GM12865 (cell line): ENCODE measurements around the gene KCNK2.
A peak's percentile ranks its signal among the peaks of the same experiment; 100 is the strongest.

Experiments used
- DNase-seq: peaks from one replicate; pipeline ENCODE4 v3.0.0; 2010; ENCODE audit warnings: low read depth
- H3K4me3 ChIP-seq: 2 replicates; pipeline ENCODE4 v1.5.1; 2011; ENCODE audit warnings: mild to moderate bottlenecking, low read depth, low read length, control low read depth
- CTCF ChIP-seq: IDR thresholded peaks from 2 replicates; pipeline ENCODE4 v1.5.1; 2011; ENCODE audit warnings: low read length, control low read depth, low read depth, inconsistent platforms; ENCODE audit not compliant: insufficient read depth; ENCODE audit errors: missing control alignments

Gene KCNK2

GRCh38 chr1:215071078-215071477 lies 11.5 kb upstream of the KCNK2 start:
- DNase-seq = no peak
- no peak for TF ChIP-seq CTCF
- H3K4me3 ChIP-seq = no peak overlapping the region

GRCh38 chr1:215076322-215076721 lies 6.2 kb upstream of the KCNK2 start:
- peak; percentile 55 for TF ChIP-seq CTCF
- peak; percentile 70 for DNase-seq
- H3K4me3 ChIP-seq = no peak overlapping the region

GRCh38 chr1:215079456-215079855 lies 3.1 kb upstream of the KCNK2 start:
- DNase-seq = no peak
- TF ChIP-seq CTCF = no peak

GRCh38 chr1:215081661-215082531 lies 641 bp upstream of the KCNK2 start:
- H3K4me3 ChIP-seq = no peak overlapping the region
- TF ChIP-seq CTCF = no peak
- DNase-seq = no peak

More at GRCh38 chr1:215079456-215079855, 3.1 kb upstream of the KCNK2 start:
- H3K4me3 ChIP-seq = no peak overlapping the region

- no peak for DNase-seq
- TF ChIP-seq CTCF = no peak
- H3K4me3 ChIP-seq = no peak overlapping the region
Observed at GRCh38 chr1:215083383-215083961, 935 bp downstream of the KCNK2 start.

GRCh38 chr1:215084621-215085020 lies 2.1 kb downstream of the KCNK2 start:
- no peak overlapping the region for H3K4me3 ChIP-seq
- DNase-seq = no peak
- TF ChIP-seq CTCF = no peak

GRCh38 chr1:215087603-215088002 lies 5.1 kb downstream of the KCNK2 start:
- no peak overlapping the region for H3K4me3 ChIP-seq
- DNase-seq = no peak
- TF ChIP-seq CTCF = no peak
